Measurements from ENCODE around the gene KRT25.

GRCh38 chr17:40718930-40719329 lies 36.2 kb downstream of the KRT25 start:
- no peak for TF ChIP-seq CTCF (conservative IDR thresholded peaks at IDR 0.05)
- TF ChIP-seq EZH2 (IDR thresholded peaks at IDR 0.05; ENCODE audit: low read depth): no peak
